ENCODE results near the gene DAP. TPM values are rescaled to one million over a fixed set of nuclear protein-coding genes. Genes with fewer than 3 reads are reported as not detected.

Gene DAP
- total RNA-seq, 4 donors from 2014 or later, result 66.1 to 130 (median 106) TPM

DNA sequence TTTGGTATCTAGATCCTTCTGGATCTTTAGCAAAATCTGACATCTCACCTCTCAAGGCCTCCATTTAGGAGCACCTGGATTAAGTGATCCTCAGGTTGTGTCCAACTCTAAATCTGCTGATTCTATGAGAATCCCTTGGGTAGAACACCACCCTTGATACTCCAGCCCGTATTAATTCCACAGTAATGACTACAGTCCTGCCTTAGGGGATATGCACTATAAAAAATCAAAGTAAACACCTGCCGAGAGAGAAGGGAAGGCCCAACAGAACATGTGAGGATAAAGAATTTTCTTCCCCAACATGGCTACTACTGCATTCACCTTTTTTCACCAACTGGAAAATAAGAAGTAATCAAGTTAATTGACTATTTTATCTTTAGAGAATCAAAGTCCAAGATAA, 27.6 kb downstream of the DAP start:
- no peaks in the 10 kb centered on the region for H3K36me3 ChIP-seq
- TF ChIP-seq, protein P1, sequence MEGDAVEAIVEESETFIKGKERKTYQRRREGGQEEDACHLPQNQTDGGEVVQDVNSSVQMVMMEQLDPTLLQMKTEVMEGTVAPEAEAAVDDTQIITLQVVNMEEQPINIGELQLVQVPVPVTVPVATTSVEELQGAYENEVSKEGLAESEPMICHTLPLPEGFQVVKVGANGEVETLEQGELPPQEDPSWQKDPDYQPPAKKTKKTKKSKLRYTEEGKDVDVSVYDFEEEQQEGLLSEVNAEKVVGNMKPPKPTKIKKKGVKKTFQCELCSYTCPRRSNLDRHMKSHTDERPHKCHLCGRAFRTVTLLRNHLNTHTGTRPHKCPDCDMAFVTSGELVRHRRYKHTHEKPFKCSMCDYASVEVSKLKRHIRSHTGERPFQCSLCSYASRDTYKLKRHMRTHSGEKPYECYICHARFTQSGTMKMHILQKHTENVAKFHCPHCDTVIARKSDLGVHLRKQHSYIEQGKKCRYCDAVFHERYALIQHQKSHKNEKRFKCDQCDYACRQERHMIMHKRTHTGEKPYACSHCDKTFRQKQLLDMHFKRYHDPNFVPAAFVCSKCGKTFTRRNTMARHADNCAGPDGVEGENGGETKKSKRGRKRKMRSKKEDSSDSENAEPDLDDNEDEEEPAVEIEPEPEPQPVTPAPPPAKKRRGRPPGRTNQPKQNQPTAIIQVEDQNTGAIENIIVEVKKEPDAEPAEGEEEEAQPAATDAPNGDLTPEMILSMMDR (IDR thresholded peaks at IDR 0.05), result no peak
- no peak for TF ChIP-seq POLR2A (IDR thresholded peaks at IDR 0.05)
- H3K4me3 ChIP-seq (replicated peaks in 1 of 3), result no peak overlapping the region
- no peaks in the 10 kb centered on the region for H3K27me3 ChIP-seq
- DNase-seq, result no peak
- no peaks in the 10 kb centered on the region for H3K9me3 ChIP-seq
- 87 to 97% methylated on average over 2 of the region's 2 CpGs for WGBS, 2 donors
- peaks cover 23 to 40% of the 10 kb centered on the region in 2 donors for H3K4me1 ChIP-seq
- intact Hi-C loops (cut with DNase I), result no loop called here
- peak overlapping the region in 2 of 3 donors; percentile 30 to 69 for H3K27ac ChIP-seq

DNA sequence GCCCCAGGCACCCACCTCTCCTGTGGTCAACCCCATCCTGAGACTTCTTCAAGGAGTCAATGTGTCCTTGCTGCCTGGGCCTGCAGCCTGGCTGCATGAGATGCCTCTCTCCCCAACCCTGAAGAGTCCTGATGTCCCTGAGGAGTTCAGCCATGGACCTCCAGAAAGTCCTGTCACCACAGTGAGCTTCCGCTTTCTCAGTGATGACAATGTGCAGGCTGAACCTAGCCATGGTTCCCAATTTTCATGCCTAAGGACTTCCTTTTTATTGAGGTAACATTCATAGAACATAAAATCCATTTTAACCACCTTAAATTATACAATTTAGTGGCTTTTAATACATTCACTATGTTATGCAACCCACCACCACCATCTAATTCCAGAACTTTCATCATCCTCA, 29.1 kb downstream of the DAP start:
- Histone ChIP-seq H3K9me3 (no peaks in the 10 kb centered on the region), H3K27ac (no peak overlapping the region), H3K4me3 (replicated peaks in 1 of 3) (no peak overlapping the region), H3K4me1 (peaks cover 34 to 40% of the 10 kb centered on the region in 2 donors), H3K36me3 (no peaks in the 10 kb centered on the region), H3K27me3 (no peaks in the 10 kb centered on the region)
- TF ChIP-seq POLR2A (IDR thresholded peaks at IDR 0.05), result no peak
- TF ChIP-seq, protein P1 (IDR thresholded peaks at IDR 0.05), result no peak
- DNase-seq, result no peak
- WGBS, 2 donors, result 95 to 100% methylated on average over 1 of the region's 1 CpG
- intact Hi-C loops (cut with DNase I), result no loop called here

DNA sequence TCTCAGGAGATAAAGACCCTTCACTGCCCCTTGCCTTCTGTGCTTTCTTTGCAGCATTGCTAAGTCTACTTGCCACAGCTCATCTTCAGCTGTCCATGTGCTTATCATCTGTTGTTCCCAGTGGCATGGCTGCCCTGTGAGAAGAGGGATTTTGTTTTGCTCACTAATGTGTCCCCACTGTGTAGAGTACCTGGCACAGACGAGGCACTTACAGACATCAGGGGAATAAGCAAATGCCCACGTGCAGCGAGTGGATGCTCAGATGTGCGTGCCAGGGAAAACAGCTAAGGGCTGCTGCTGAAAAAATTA, 31.0 kb downstream of the DAP start:
- intact Hi-C loops (cut with DNase I), result no loop called here
- DNase-seq, result no peak
- Histone ChIP-seq H3K27ac (no peak overlapping the region), H3K4me3 (replicated peaks in 1 of 3) (no peak overlapping the region), H3K27me3 (no peaks in the 10 kb centered on the region), H3K4me1 (peaks cover 37 to 48% of the 10 kb centered on the region in 2 donors), H3K36me3 (no peaks in the 10 kb centered on the region), H3K9me3 (no peaks in the 10 kb centered on the region)
- TF ChIP-seq, protein P1 (IDR thresholded peaks at IDR 0.05), result no peak
- WGBS, 2 donors, result 88 to 92% methylated on average over 4 of the region's 4 CpGs

DNA sequence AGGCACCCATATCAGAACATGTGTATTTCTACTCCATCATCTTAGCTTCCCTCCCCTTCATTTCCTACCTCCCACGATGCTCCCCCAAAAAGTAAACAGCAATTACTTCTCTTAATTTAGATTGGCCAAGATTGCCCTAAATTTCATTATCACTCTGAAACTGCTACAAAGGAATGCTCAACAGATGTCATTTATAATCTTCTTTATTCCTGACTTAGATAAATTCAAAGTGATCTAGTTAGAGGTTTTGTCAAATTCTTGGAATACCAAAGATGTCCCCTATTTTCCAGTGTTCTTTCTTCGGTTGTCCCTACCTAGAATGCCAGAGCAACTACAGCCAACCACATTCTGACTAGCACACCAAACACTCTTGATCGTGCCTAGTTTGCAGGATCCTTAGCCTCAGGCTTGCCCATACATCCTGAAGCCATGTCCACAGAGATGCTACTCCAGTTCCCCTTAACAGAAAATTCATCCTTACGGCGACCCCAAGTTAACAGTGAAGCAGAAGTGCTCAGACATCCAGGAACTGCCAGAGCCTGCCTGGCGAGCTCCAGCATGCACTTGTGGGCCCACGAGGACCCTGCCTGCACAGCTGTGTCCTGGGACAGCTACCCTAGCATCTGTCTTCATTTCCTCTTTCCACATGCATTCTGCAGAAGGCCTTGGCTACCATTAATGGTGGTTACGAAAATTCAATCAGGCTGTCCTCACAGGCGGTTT, 31.6 kb downstream of the DAP start:
- no peak for TF ChIP-seq POLR2A (IDR thresholded peaks at IDR 0.05)
- TF ChIP-seq, protein P1 (IDR thresholded peaks at IDR 0.05), result no peak
- intact Hi-C loops (cut with DNase I), result no loop called here
- no peak for DNase-seq
- 81 to 88% methylated on average over 9 of the region's 9 CpGs for WGBS, 2 donors
- Histone ChIP-seq H3K36me3 (no peaks in the 10 kb centered on the region), H3K27me3 (no peaks in the 10 kb centered on the region), H3K4me1 (peaks cover 38 to 48% of the 10 kb centered on the region in 2 donors), H3K9me3 (no peaks in the 10 kb centered on the region), H3K4me3 (replicated peaks in 1 of 3) (no peak overlapping the region), H3K27ac (no peak overlapping the region)

DNA sequence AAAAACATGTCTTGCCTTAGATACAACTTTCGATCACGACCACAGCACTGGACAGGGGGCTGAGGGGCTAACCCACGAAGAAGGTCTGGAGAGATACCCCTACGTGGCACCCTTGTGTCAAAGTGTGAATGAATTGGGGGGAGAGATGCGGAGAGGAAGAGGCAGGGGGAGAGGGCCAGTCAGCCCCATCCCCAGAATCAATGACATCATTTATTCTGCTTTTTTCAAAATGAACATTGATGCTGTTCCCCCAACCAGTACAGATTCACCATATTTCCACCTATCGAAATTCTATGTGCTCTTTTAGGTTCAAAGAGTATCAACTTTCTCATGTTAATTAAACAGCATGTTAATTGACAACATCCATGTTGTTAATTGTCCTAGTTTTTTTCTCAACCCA, 32.4 kb downstream of the DAP start:
- TF ChIP-seq POLR2A (IDR thresholded peaks at IDR 0.05), result no peak
- TF ChIP-seq, protein P1 (IDR thresholded peaks at IDR 0.05), result no peak
- H3K4me3 ChIP-seq (replicated peaks in 1 of 3), result no peak overlapping the region
- intact Hi-C loops (cut with DNase I), result no loop called here
- H3K4me1 ChIP-seq, result peaks cover 41 to 48% of the 10 kb centered on the region in 2 donors
- H3K27ac ChIP-seq, result no peak overlapping the region
- H3K9me3 ChIP-seq, result no peaks in the 10 kb centered on the region
- DNase-seq, result no peak
- no peaks in the 10 kb centered on the region for H3K36me3 ChIP-seq
- H3K27me3 ChIP-seq, result no peaks in the 10 kb centered on the region
- WGBS, 2 donors, result 95 to 96% methylated on average over 6 of the region's 6 CpGs

Data from thyroid gland (tissue), 4 donors.